Measurements from ENCODE around the gene FAM174B.

FAM174B gene

GRCh38 chr15:92687195-92687602, 31.6 kb upstream of the FAM174B start:
- no peaks in the 10 kb centered on the region for H3K36me3 ChIP-seq (ENCODE audit: control insufficient read depth, insufficient read depth, low read length)
- TF ChIP-seq CTCF (IDR thresholded peaks at IDR 0.05; ENCODE audit: insufficient read depth, low read length, poor library complexity, severe bottlenecking) = no peak
- DNase-seq (ENCODE audit: extremely low read depth, insufficient read length) = no peak
- no peaks in the 10 kb centered on the region for H3K27me3 ChIP-seq (replicated peaks; ENCODE audit: control insufficient read depth, insufficient read depth, low read length)
- H3K4me3 ChIP-seq (replicated peaks; ENCODE audit: low read depth, low read length) = no peak overlapping the region

DNA sequence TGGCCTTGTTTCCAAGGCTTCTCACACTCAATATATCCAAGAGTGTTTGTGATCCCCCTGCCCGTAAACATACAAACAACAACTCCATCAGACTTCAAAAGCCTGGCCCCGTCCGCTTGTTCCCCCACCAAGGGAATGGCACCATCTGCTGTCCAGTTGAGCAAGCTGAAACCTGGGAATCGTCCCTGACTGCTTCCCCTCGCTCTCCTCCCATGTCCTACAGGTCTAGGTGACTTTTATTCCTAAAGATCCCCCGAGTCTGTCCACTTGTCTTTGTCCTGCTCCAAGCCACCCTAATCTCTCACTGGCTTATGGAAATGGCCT, 27.9 kb upstream of the FAM174B start:
- no peak for DNase-seq (ENCODE audit: extremely low read depth, insufficient read length)

GRCh38 chr15:92682741-92683510, 27.4 kb upstream of the FAM174B start:
- Histone ChIP-seq H3K27me3 (replicated peaks; ENCODE audit: control insufficient read depth, insufficient read depth, low read length) (no peaks in the 10 kb centered on the region), H3K36me3 (ENCODE audit: control insufficient read depth, insufficient read depth, low read length) (no peaks in the 10 kb centered on the region), H3K4me3 (replicated peaks; ENCODE audit: low read depth, low read length) (no peak overlapping the region)
- no peak for TF ChIP-seq CTCF (IDR thresholded peaks at IDR 0.05; ENCODE audit: insufficient read depth, low read length, poor library complexity, severe bottlenecking)
- no peak for DNase-seq (ENCODE audit: extremely low read depth, insufficient read length)

More for the DNA sequence above, 27.9 kb upstream of the FAM174B start:
- no peaks in the 10 kb centered on the region for H3K36me3 ChIP-seq (ENCODE audit: control insufficient read depth, insufficient read depth, low read length)
- no peak overlapping the region for H3K4me3 ChIP-seq (replicated peaks; ENCODE audit: low read depth, low read length)
- peak; percentile 53 for TF ChIP-seq CTCF (IDR thresholded peaks at IDR 0.05; ENCODE audit: insufficient read depth, low read length, poor library complexity, severe bottlenecking)
- no peaks in the 10 kb centered on the region for H3K27me3 ChIP-seq (replicated peaks; ENCODE audit: control insufficient read depth, insufficient read depth, low read length)

GRCh38 chr15:92681141-92681631, 25.6 kb upstream of the FAM174B start:
- Histone ChIP-seq H3K4me3 (replicated peaks; ENCODE audit: low read depth, low read length) (no peak overlapping the region), H3K27me3 (replicated peaks; ENCODE audit: control insufficient read depth, insufficient read depth, low read length) (no peaks in the 10 kb centered on the region), H3K36me3 (ENCODE audit: control insufficient read depth, insufficient read depth, low read length) (no peaks in the 10 kb centered on the region)
- TF ChIP-seq CTCF (IDR thresholded peaks at IDR 0.05; ENCODE audit: insufficient read depth, low read length, poor library complexity, severe bottlenecking) = no peak
- no peak for DNase-seq (ENCODE audit: extremely low read depth, insufficient read length)

GRCh38 chr15:92677999-92678398, 22.4 kb upstream of the FAM174B start:
- no peak for DNase-seq (ENCODE audit: extremely low read depth, insufficient read length)
- Histone ChIP-seq H3K4me3 (replicated peaks; ENCODE audit: low read depth, low read length) (no peak overlapping the region), H3K27me3 (replicated peaks; ENCODE audit: control insufficient read depth, insufficient read depth, low read length) (no peaks in the 10 kb centered on the region), H3K36me3 (ENCODE audit: control insufficient read depth, insufficient read depth, low read length) (no peaks in the 10 kb centered on the region)
- no peak for TF ChIP-seq CTCF (IDR thresholded peaks at IDR 0.05; ENCODE audit: insufficient read depth, low read length, poor library complexity, severe bottlenecking)
